ENCODE measurements around the gene CORO2B. TPM values are rescaled to one million over a fixed set of nuclear protein-coding genes. Genes with fewer than 3 reads are reported as not detected.

Gene CORO2B
- total RNA-seq, 1 experiment from 2014 or later, result not detected

DNA sequence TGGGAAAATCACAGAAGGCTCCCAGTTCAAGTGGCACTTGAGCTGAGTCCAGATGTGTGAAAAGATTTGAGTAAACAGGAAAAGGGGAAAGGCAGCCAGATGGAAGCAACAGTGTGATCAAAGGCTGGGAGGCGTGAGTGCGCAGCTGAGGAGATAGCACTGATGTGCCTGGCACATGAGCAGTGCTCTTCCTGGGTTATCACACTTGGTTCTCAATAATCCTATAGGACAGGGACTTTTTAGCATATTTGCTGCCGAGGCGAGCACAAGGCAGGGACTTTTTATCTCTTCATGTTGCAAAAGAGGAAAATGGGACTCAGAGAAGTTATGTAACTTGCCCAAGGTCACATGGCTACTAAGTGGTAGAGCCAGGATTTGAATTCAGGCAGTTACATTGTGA, 39.6 kb downstream of the CORO2B start:
- in situ Hi-C loops (cut with HindIII; ENCODE audit: low sequenced_read_pairs), result no loop called here

GRCh38 chr15:68618908-68619698, 40.3 kb downstream of the CORO2B start:
- peak; percentile 76 for DNase-seq (ENCODE audit: low spot score)
- in situ Hi-C loops (cut with HindIII; ENCODE audit: low sequenced_read_pairs), result no loop called here

More for the DNA sequence above, 39.6 kb downstream of the CORO2B start:
- no peak for DNase-seq (ENCODE audit: low spot score)

DNA sequence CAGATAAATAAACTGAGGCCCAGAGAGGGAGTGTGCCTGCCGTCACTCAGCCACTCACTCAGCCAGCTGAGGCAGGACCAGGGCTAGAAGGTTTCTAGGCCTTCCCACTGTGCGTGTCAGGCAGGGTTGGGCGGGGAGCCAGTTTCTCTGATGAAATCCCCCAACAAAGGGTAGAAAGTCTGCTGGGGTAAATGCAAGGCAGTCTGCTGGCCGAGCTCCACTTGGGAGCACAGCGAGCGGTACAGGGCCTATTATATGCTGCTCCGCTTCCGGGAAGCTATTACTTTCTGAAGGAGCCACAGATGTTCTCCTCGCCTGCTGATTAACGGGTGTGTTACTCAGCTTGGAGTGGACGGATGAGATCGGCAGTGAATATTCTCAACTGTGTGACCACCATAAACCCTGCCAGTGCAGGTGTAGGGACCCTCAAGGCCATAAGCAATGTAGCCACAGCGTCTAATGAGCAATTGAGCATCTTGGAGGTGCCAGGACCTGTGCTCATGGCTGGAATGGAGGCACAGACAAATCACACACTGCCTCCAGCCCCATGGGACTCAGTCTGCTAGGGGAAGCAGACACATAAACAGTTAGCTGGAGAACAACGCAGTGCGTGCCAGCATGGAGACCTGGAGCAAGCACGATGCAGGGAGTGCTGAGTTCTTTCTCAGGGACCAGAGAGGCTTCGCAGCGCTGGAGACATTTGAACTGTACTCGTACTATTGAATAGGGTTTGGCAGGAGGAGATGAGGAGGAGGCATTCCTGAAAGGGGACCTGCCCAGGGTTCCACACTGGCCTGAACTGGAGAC, 42.1 kb downstream of the CORO2B start:
- DNase-seq (ENCODE audit: low spot score), result peak; percentile 70
- in situ Hi-C loops (cut with HindIII; ENCODE audit: low sequenced_read_pairs), result no loop called here

- DNase-seq (ENCODE audit: low spot score), result no peak
- in situ Hi-C loops (cut with HindIII; ENCODE audit: low sequenced_read_pairs), result no loop called here
Observed at GRCh38 chr15:68621535-68621934, 42.7 kb downstream of the CORO2B start.

DNA sequence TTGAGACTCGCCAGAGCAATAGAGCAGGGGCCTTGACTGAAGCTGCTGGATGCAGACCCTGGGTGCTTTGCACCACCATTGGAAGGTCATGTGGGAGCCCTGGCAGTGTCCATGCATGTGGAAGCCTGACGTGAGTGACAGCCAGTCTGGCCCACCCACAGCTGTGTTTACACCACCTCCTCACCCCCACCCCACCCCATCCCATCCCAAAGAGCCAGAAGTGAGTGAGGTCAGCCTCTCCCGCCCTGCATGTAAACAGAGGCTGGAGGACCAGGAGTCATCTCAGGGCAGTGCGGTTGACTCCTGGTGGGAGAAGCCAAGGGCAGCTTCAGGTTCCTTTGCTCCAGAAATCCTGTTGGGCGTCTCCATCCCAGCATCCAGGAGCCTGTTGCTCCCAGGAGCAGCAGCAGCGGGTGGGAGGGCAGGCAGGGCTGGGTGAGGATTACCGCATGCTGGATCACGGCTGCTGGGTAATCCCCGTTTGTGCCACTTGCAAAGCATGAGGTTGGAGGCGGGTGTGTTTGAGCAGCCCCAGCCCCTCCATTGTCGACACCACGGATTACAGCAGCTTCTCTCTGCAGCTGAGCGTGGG, 44.6 kb downstream of the CORO2B start:
- in situ Hi-C loops (cut with HindIII; ENCODE audit: low sequenced_read_pairs), result no loop called here
- no peak for DNase-seq (ENCODE audit: low spot score)

DNA sequence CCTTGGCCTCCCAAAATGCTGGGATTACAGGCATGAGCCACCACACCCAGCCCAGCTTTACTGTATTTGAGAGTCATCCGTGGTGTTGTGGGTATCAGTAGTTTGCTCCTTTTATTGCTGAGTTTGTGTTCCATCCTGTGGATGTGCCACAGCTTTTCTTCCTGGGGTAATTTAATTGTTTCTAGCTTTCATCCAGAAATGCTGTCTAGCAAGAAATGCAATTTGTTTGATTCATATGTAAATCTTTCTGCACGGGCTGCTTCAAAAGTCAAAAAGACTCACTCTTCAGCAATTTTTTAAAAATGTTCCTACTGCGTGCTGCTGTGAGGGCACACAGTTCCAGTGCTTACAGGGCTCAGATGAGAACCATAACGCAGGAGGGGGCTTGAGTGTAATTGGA, 47.1 kb downstream of the CORO2B start:
- DNase-seq (ENCODE audit: low spot score), result no peak
- in situ Hi-C loops (cut with HindIII; ENCODE audit: low sequenced_read_pairs), result no loop called here

GRCh38 chr15:68626283-68626682, 47.5 kb downstream of the CORO2B start:
- no peak for DNase-seq (ENCODE audit: low spot score)
- in situ Hi-C loops (cut with HindIII; ENCODE audit: low sequenced_read_pairs), result no loop called here

DNA sequence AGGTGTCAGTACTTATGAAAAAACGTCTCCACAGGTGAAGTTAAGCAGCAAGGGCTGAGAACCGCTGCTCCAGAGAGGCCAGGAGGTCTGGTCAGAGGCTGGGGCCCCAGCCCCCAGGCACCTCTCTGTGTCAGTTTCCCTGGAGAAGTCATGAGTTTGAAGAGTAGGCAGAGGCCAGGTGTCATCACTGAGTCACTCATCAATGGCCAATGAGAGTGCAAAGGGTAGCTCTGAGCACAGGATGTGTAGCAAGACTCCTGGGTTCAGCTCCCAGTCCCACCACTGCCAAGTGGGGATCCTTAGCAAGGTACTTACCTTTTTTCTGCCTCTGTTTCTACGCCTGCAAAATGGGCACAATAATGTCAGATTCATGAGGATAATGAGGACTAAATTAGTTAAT, 47.9 kb downstream of the CORO2B start:
- in situ Hi-C loops (cut with HindIII; ENCODE audit: low sequenced_read_pairs), result no loop called here
- no peak for DNase-seq (ENCODE audit: low spot score)

GRCh38 chr15:68627476-68627875, 48.7 kb downstream of the CORO2B start:
- in situ Hi-C loops (cut with HindIII; ENCODE audit: low sequenced_read_pairs), result no loop called here
- no peak for DNase-seq (ENCODE audit: low spot score)

DNA sequence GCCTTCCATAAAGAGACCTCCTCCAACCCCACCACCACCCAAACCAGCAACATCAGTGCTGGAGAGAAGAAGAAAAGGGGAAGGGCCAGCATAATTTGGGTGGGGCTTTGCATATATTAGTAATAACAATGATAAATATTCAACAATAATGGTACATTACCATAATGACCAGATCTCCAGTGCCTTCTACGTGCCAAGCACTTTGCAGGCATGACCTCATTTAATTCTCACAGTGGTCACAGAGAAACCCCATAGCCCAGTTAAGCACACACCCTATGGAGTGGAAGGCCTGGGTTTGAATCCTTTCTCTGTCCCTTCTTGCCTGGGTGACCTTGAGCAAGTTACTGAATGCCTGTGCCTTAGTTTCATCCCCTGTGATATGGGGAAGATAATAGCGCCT, 49.2 kb downstream of the CORO2B start:
- in situ Hi-C loops (cut with HindIII; ENCODE audit: low sequenced_read_pairs), result no loop called here
- DNase-seq (ENCODE audit: low spot score), result no peak

DNA sequence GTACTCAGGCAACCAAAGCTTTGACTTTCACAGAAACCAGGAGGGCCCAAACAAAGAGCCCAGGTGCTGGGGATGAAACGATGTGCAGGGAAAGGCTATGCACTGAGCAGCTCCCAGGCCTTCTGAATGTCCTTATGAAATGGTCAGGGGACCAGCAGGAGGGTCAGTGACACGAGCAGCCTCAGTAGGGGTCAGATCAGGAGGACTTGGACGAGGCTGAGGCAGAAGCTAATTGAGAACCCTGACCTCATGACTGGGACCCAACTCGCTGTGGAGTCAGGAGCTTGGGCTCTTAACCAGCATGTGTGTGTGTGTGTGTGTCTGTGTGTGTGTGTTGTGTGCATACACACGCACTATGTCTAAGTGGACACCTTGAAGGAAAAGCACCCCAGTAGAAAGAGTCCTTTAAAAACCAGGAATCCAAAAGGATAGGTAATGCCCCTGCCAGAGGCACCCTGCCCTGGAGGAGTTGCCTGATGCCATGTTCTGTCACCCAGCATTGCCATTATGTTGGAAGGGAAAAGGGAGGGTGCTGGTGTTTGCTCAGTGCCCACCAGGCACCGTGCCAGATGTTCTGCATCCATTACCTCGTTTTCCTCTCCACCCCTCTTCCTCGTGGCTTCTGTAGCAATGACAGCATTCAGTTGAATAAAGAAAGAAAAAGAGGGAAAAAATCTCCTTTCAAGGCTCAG, 50.9 kb downstream of the CORO2B start:
- in situ Hi-C loops (cut with HindIII; ENCODE audit: low sequenced_read_pairs), result no loop called here

GRCh38 chr15:68630211-68630555, 51.4 kb downstream of the CORO2B start:
- in situ Hi-C loops (cut with HindIII; ENCODE audit: low sequenced_read_pairs), result no loop called here
- no peak for DNase-seq (ENCODE audit: low spot score)

More for the DNA sequence above, 50.9 kb downstream of the CORO2B start:
- DNase-seq (ENCODE audit: low spot score), result no peak

DNA sequence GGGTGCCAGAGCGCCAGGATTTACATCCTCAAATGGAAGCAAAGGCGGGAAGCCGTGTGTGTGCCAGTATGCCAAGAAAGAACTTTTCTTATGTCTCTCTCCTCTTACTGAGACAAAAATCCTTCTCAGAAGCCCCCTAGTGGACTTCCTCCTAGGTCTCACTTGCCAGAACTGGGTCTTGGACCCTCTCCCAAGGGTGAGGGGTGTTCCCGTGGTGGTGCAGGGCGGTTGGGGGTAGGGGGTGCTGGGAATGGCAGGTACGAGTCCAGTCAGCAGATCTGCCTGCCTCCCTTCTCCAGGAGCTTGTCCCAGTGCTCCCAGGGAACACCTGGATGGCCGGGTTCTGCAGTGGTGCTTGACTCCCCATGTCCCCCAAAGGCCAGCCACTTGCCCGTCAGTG, 52.0 kb downstream of the CORO2B start:
- in situ Hi-C loops (cut with HindIII; ENCODE audit: low sequenced_read_pairs), result no loop called here
- DNase-seq (ENCODE audit: low spot score), result no peak

DNA sequence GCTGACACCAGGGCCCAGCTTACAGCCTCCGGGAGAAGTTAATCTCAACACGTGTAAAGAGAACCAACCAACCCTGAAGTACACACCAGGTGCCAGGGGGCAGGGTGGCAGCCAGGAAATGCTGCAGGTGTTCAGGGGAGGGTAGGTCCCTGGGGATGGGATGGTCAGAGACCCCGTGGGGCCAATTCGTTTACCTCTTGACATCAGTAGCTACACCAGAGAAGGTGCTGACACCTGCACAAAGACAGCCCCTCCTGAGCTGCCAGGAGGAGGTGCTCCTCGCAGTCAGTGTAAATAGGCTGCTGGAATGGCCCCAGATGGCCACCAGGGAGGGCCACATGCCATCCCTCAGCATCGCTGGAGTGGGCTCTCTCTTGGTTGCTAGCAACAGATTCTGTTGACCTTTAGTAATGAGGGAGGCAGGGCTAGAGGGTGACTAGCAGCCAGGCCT, 52.8 kb downstream of the CORO2B start:
- peak; percentile 77 for DNase-seq (ENCODE audit: low spot score)
- in situ Hi-C loops (cut with HindIII; ENCODE audit: low sequenced_read_pairs), result no loop called here

DNA sequence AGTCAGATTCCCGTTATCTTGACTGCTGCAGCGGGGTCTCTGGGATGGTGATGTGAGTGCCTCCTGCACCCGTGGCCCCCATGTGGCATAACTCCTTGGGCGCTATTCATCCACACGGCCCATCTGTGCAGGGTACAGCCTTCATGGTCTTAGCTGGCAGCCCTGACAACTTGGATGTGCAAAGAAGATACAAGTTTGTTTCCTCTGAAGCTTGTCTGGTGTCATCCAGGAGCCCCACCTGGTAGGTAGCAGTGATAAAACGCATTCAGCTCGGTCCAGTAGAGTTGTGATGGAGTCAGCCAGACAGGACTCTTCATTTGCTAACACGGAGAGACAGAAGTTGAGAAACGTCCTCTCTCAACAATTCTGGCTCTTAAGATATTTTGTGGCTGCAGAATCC, 53.3 kb downstream of the CORO2B start:
- in situ Hi-C loops (cut with HindIII; ENCODE audit: low sequenced_read_pairs), result no loop called here
- DNase-seq (ENCODE audit: low spot score), result no peak

DNA sequence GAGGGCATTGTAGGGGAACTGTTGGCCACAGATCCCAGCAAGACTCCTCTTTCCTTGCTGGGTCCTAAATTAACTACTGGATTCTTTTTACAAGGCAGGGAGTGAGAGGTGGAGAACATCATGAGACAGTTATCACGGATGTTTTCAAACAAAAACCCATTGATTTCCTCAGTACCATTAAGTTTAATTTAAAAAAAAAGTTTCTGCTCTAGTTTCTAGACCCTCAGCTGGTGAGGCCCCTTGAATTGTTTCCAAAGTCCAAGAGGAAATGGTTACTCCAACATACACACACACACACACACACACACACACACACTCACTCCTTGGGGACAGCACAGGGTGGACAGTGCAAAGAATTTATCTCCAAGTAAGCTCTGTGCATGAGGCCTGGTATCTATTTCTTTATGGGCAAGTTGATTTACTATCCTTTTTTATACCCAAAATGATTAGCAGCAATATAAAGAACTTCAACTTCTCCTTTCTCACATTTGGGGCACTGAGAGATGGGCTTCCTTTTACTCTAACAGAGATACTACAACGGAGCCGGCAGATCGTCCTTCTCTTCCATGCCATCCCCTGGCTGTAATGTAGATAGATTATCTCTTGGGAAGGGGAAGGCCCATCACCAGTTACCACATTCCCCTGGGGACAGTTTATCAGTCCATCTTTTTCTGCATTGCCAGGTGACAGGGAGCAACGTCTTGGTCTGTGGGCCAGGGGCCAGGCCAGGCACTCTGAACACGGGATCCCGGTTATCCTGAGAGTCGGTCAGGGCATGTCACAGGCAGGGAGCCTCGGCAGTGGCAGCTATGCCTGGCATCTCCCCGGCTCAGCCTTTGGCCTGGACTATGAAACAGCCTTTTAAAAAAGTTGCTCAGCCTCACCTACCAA, 54.7 kb downstream of the CORO2B start:
- in situ Hi-C loops (cut with HindIII; ENCODE audit: low sequenced_read_pairs), result no loop called here
- DNase-seq (ENCODE audit: low spot score), result peak; percentile 67

- DNase-seq (ENCODE audit: low spot score), result no peak
- in situ Hi-C loops (cut with HindIII; ENCODE audit: low sequenced_read_pairs), result no loop called here
Observed at GRCh38 chr15:68634122-68634482, 55.3 kb downstream of the CORO2B start.

DNA sequence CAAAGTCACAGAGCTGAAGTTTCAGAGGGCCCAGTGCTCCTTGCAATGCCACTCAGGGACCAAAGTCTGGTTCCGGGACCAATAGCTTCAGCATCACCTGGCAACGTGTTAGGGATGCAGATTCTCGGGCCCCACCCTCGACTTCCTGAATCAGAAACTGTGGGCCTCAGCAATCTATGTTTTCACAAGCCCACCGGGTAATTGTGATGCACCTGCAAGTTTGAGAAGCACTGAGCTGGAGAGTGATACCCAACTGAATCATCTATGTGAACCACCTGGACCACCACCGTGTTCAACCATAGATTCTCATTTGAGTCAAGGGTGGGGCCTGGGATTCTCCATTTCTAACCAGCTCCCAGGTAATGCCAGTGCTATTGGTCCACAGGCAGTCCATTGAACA, 55.7 kb downstream of the CORO2B start:
- no peak for DNase-seq (ENCODE audit: low spot score)
- in situ Hi-C loops (cut with HindIII; ENCODE audit: low sequenced_read_pairs), result no loop called here

DNA sequence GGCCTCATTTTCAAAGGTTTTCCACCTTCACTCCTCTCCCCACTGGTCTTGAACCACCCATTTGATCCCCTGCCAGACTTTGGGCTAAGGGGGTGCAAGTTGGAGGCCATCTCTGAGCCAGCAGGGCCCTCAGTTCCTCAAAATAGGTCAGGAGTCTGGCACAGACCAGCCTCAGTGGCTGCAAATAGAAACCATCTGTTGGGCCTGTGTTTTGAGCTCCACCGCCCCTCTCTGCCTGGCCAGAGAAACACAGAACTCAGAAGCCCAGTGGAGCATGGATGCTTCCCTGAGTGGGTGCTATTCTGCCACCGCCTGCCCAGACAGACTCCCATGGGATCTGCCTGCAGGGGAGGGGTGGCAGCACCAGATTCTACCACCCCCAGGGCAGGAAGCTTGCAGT, 56.3 kb downstream of the CORO2B start:
- in situ Hi-C loops (cut with HindIII; ENCODE audit: low sequenced_read_pairs), result no loop called here
- peak; percentile 99 for DNase-seq (ENCODE audit: low spot score)
